SK-N-SH (cell line): ENCODE results near the gene LSP1. TPM values are rescaled to one million over a fixed set of nuclear protein-coding genes. Genes with fewer than 3 reads are reported as not detected.

Source experiments
- CTCF ChIA-PET: fragments of 300-600, 350-600 bp; formaldehyde crosslinking; extraction: SDS; loops from one replicate; lab custom pipeline; 2021; lab: Yijun Ruan, JAX
- POLR2A ChIA-PET: fragments of 350-600 bp; sonication (Branson Sonifier 250); formaldehyde crosslinking; extraction: SDS; loops from one replicate; lab custom pipeline; 2020; ENCODE audit warnings: antibody characterized with exemption, inconsistent platforms; lab: Yijun Ruan, JAX
- DNase-seq: peaks from one replicate; pipeline ENCODE4 v3.0.0; 2012
- H2AFZ ChIP-seq: fragments of 200-600 bp; sonication (generic); 2 replicates; pipeline ENCODE4 v1.8.1; 2016; ENCODE audit warnings: antibody characterized with exemption, mild to moderate bottlenecking, low read depth
- H3F3A ChIP-seq: fragments of 200-600 bp; sonication (generic); replicated peaks from 2 replicates; pipeline ENCODE3; 2016; ENCODE audit warnings: antibody characterized with exemption, mild to moderate bottlenecking; ENCODE audit not compliant: insufficient read depth
- H3K27ac ChIP-seq, 2 experiments: fragments of 200-500 bp in 1 of 2; fragments of 200-600 bp in 1 of 2; sonication (Bioruptor generic) in 1 of 2; sonication (generic), shearing (Covaris generic) in 1 of 2; 2 replicates each; pipeline versions ENCODE4 v1.5.1 to v1.6.1; 2014 to 2016; ENCODE audit warnings: low read depth in 2 of 2, inconsistent platforms in 1 of 2, low read length in 1 of 2, mild to moderate bottlenecking in 1 of 2, mixed read lengths in 1 of 2
- H3K27me3 ChIP-seq: fragments of 200-600 bp; sonication (generic), shearing (Covaris generic); 2 replicates; pipeline ENCODE4 v1.6.1; 2016; ENCODE audit warnings: mixed run types; ENCODE audit not compliant: insufficient read depth
- H3K36me3 ChIP-seq, 2 experiments: fragments of 200-500 bp in 1 of 2; fragments of 200-600 bp in 1 of 2; sonication (Bioruptor generic) in 1 of 2; sonication (generic) in 1 of 2; replicated peaks in 1 of 2; 2 replicates each; pipeline versions ENCODE3 to v1.5.1; 2014 to 2016; ENCODE audit warnings: low read length in 1 of 2, mild to moderate bottlenecking in 1 of 2; ENCODE audit not compliant: insufficient read depth in 2 of 2, control insufficient read depth in 1 of 2
- H3K4me1 ChIP-seq, 2 experiments: fragments of 200-500 bp in 1 of 2; fragments of 200-600 bp in 1 of 2; sonication (Bioruptor generic) in 1 of 2; sonication (generic), shearing (Covaris generic) in 1 of 2; 2 replicates each; pipeline versions ENCODE4 v1.5.1 to v1.6.1; 2014 to 2016; ENCODE audit warnings: low read depth in 1 of 2, low read length in 1 of 2, mixed run types in 1 of 2; ENCODE audit not compliant: insufficient read depth in 2 of 2, control insufficient read depth in 1 of 2
- H3K4me2 ChIP-seq: fragments of 200-600 bp; sonication (generic), shearing (Covaris generic); 2 replicates; pipeline ENCODE4 v1.6.1; 2017; ENCODE audit warnings: mixed run types
- H3K4me3 ChIP-seq, 2 experiments: fragments of 200-500 bp in 1 of 2; fragments of 200-600 bp in 1 of 2; sonication (Bioruptor generic) in 1 of 2; sonication (generic), shearing (Covaris generic) in 1 of 2; 2 replicates each; pipeline versions ENCODE4 v1.5.1 to v1.8.1; 2014 to 2016; ENCODE audit warnings: low read depth in 2 of 2, inconsistent platforms in 1 of 2, low read length in 1 of 2, mild to moderate bottlenecking in 1 of 2, mixed read lengths in 1 of 2, moderate library complexity in 1 of 2
- H3K79me2 ChIP-seq: fragments of 200-600 bp; sonication (generic); 2 replicates; pipeline ENCODE4 v1.8.1; 2017; ENCODE audit warnings: mild to moderate bottlenecking; ENCODE audit not compliant: insufficient read depth
- H3K9ac ChIP-seq: fragments of 200-600 bp; sonication (generic); 2 replicates; pipeline ENCODE4 v1.6.1; 2017; ENCODE audit warnings: mixed run types
- H3K9me2 ChIP-seq: fragments of 200-600 bp; sonication (generic); 2 replicates; pipeline ENCODE4 v1.6.1; 2017; ENCODE audit warnings: mixed run types
- H3K9me3 ChIP-seq: fragments of 200-600 bp; sonication (generic); 2 replicates; pipeline ENCODE4 v1.6.1; 2017; ENCODE audit warnings: mixed run types, mild to moderate bottlenecking, moderate library complexity
- H4K20me1 ChIP-seq: fragments of 200-600 bp; sonication (generic); 2 replicates; pipeline ENCODE4 v1.6.1; 2017; ENCODE audit warnings: mild to moderate bottlenecking, mixed run types; ENCODE audit not compliant: insufficient read depth
- CTCF ChIP-seq: fragments of 200-600 bp; sonication (generic); IDR thresholded peaks from 2 replicates; pipeline ENCODE4 v1.6.1; 2017; ENCODE audit warnings: antibody characterized with exemption, mild to moderate bottlenecking, moderate library complexity
- EP300 ChIP-seq, 2 experiments: IDR thresholded peaks; 2 replicates each; pipeline versions ENCODE4 v1.4.0 to v1.6.1; 2012; ENCODE audit warnings: borderline replicate concordance in 1 of 2, low read depth in 1 of 2, low read length in 1 of 2
- FOXJ3 ChIP-seq: sonication (generic); formaldehyde crosslinking; IDR thresholded peaks from 2 replicates; pipeline ENCODE4 v1.5.1; 2020; ENCODE audit warnings: mild to moderate bottlenecking, missing genetic modification reagents
- GABPA ChIP-seq: IDR thresholded peaks from 2 replicates; pipeline ENCODE4 v1.4.0; 2012; ENCODE audit warnings: low read depth, mild to moderate bottlenecking
- GATA2 ChIP-seq: sonication (generic); formaldehyde crosslinking; IDR thresholded peaks from 2 replicates; pipeline ENCODE4 v1.5.0; 2020; ENCODE audit warnings: mild to moderate bottlenecking, missing genetic modification reagents
- JUND ChIP-seq: IDR thresholded peaks from 2 replicates; pipeline ENCODE4 v1.4.0; 2012
- MAX ChIP-seq: IDR thresholded peaks from 2 replicates; pipeline ENCODE4 v1.4.0; 2012; ENCODE audit warnings: low read depth
- MEF2A ChIP-seq: IDR thresholded peaks from 2 replicates; pipeline ENCODE4 v1.4.0; 2012; ENCODE audit warnings: low read depth, borderline replicate concordance
- NFIC ChIP-seq: IDR thresholded peaks from 2 replicates; pipeline ENCODE4 v1.4.0; 2012; ENCODE audit warnings: borderline replicate concordance
- NRF1 ChIP-seq: IDR thresholded peaks from 2 replicates; pipeline ENCODE4 v1.6.1; 2012; ENCODE audit warnings: low read depth, mild to moderate bottlenecking, low read length
- RAD21 ChIP-seq: IDR thresholded peaks from 2 replicates; pipeline ENCODE4 v1.6.1; 2012; ENCODE audit warnings: mild to moderate bottlenecking, low read length
- RFX5 ChIP-seq: IDR thresholded peaks from 2 replicates; pipeline ENCODE4 v1.6.1; 2012; ENCODE audit warnings: mild to moderate bottlenecking, improper control_type of control experiment, low read length
- SIN3A ChIP-seq: IDR thresholded peaks from 2 replicates; pipeline ENCODE4 v1.6.1; 2012; ENCODE audit warnings: low read depth, mild to moderate bottlenecking, low read length, moderate library complexity, borderline replicate concordance
- USF2 ChIP-seq: fragments of 150-350 bp; IDR thresholded peaks from 2 replicates; pipeline ENCODE4 v1.6.1; 2017; ENCODE audit warnings: antibody characterized with exemption, low read length, low read depth, borderline replicate concordance
- YY1 ChIP-seq: IDR thresholded peaks from 2 replicates; pipeline ENCODE4 v1.4.0; 2012; ENCODE audit warnings: low read depth, mild to moderate bottlenecking
- ZBTB33 ChIP-seq: IDR thresholded peaks from 2 replicates; pipeline ENCODE4 v1.4.0; 2012; ENCODE audit warnings: low read depth, borderline replicate concordance
- WGBS: methylation state at CpG from one replicate; pipeline ENCODE4 v1.1.6; 2017; ENCODE audit warnings: low lambda C conversion rate; 5-methylcytosine and 5-hydroxymethylcytosine counted together
- polyA plus RNA-seq, 3 experiments: library from polyadenylated mRNA; depleted of rRNA; stranded (reverse); fragments of >200 nt; gene quantifications; 2 replicates each; pipeline ENCODE4 v1.2.3, GENCODE V29; 2012

Gene LSP1
- polyA plus RNA-seq, 1 of the 3 experiments (the other 2 are of a cell fraction) = 0.38 TPM

GRCh38 chr11:1842149-1843097, 10.5 kb upstream of the LSP1 start:
- no peaks in the 10 kb centered on the region for H3K79me2 ChIP-seq
- H3K4me1 ChIP-seq = peaks cover 0 to 14% of the 10 kb centered on the region in 2 experiments; a peak in 1 of 4 replicates
- no peaks in the 10 kb centered on the region for H3K36me3 ChIP-seq
- no peaks in the 10 kb centered on the region for H4K20me1 ChIP-seq
- 57% methylated on average over 3 of the region's 29 CpGs for WGBS
- H2AFZ ChIP-seq = no peak overlapping the region
- H3K27ac ChIP-seq = no peak overlapping the region
- no peak for DNase-seq
- no peak overlapping the region for H3K9ac ChIP-seq
- TF ChIP-seq RFX5 = no peak
- TF ChIP-seq, all 33 proteins: peak for 0
- no peaks in the 10 kb centered on the region for H3K27me3 ChIP-seq
- H3K9me2 ChIP-seq = no peaks in the 10 kb centered on the region
- no peak overlapping the region for H3K4me2 ChIP-seq
- CTCF ChIA-PET = interaction anchor here (0.7 to 20.8 kb wide), 11 partner anchors 7 to 335 kb away, joined by 3 to 478 read pairs (median 6); partner anchors contain the start of gene IGF2
- POLR2A ChIA-PET = no interaction called here
- H3K9me3 ChIP-seq = no peaks in the 10 kb centered on the region
- H3K4me3 ChIP-seq = no peak overlapping the region
- no peaks in the 10 kb centered on the region for H3F3A ChIP-seq

GRCh38 chr11:1843098-1843473, 9.8 kb upstream of the LSP1 start:
- no peaks in the 10 kb centered on the region for H3K79me2 ChIP-seq
- H3F3A ChIP-seq = no peaks in the 10 kb centered on the region
- no peak overlapping the region for H3K9ac ChIP-seq
- H3K27ac ChIP-seq = no peak overlapping the region
- H3K4me3 ChIP-seq = no peak overlapping the region
- DNase-seq = no peak
- TF ChIP-seq NFIC = no peak
- TF ChIP-seq GATA2 = no peak
- TF ChIP-seq EP300 (IDR thresholded peaks at IDR 0.05; ENCODE audit: borderline replicate concordance in 1 of 2, low read depth in 1 of 2, low read length in 1 of 2) = no peak
- ChIA-PET CTCF (interaction anchor here (1.0 to 20.8 kb wide), 6 partner anchors 10 to 307 kb away, joined by 3 to 478 read pairs (median 11); partner anchors contain the start of gene IGF2), POLR2A (no interaction called here)
- no peaks in the 10 kb centered on the region for H4K20me1 ChIP-seq
- no peaks in the 10 kb centered on the region for H3K27me3 ChIP-seq
- no peaks in the 10 kb centered on the region for H3K36me3 ChIP-seq
- no peak overlapping the region for H3K4me2 ChIP-seq
- H3K9me3 ChIP-seq = no peaks in the 10 kb centered on the region
- H2AFZ ChIP-seq = no peak overlapping the region
- H3K4me1 ChIP-seq = peaks cover 0 to 8% of the 10 kb centered on the region in 2 experiments; a peak in 1 of 4 replicates
- 66% methylated on average over 7 of the region's 11 CpGs for WGBS
- H3K9me2 ChIP-seq = no peaks in the 10 kb centered on the region

GRCh38 chr11:1843796-1844195, 9.1 kb upstream of the LSP1 start:
- Histone ChIP-seq H3K4me2 (no peak overlapping the region), H3K9ac (no peak overlapping the region), H3F3A (no peaks in the 10 kb centered on the region), H3K4me3 (no peak overlapping the region), H3K79me2 (no peaks in the 10 kb centered on the region), H3K9me3 (no peaks in the 10 kb centered on the region), H2AFZ (no peak overlapping the region), H3K9me2 (no peaks in the 10 kb centered on the region), H3K36me3 (no peaks in the 10 kb centered on the region), H4K20me1 (no peaks in the 10 kb centered on the region), H3K27ac (no peak overlapping the region), H3K27me3 (no peaks in the 10 kb centered on the region), H3K4me1 (peaks cover 0 to 2% of the 10 kb centered on the region in 2 experiments; a peak in 1 of 4 replicates)
- DNase-seq = no peak
- ChIA-PET CTCF (interaction anchor here (1.0 to 20.8 kb wide), 5 partner anchors 39 to 306 kb away, joined by 3 to 478 read pairs (median 6); partner anchors contain the start of gene IGF2), POLR2A (no interaction called here)
- WGBS = 69% methylated on average over 8 of the region's 8 CpGs
- TF ChIP-seq NRF1 (no peak), FOXJ3 (CRISPR knock-in tag) (no peak), GABPA (no peak), USF2 (no peak), SIN3A (no peak), ZBTB33 (no peak), JUND (no peak), RAD21 (no peak), NFIC (no peak), CTCF (no peak), YY1 (no peak), MEF2A (no peak), MAX (no peak)
